GM19455 (cell line): ENCODE measurements around the gene GSX1.
"Not testable (repeated sequence)": the region's sequence is repeated elsewhere in the genome, so short reads cannot be mapped to it uniquely, and the experiment has no call there.

Source experiments
- ATAC-seq: cut with Tn5 transposase; IDR thresholded peaks from one replicate; pipeline ENCODE4 v1.9.1; 2021; ENCODE audit not compliant: unreplicated experiment

The GSX1 gene

DNA sequence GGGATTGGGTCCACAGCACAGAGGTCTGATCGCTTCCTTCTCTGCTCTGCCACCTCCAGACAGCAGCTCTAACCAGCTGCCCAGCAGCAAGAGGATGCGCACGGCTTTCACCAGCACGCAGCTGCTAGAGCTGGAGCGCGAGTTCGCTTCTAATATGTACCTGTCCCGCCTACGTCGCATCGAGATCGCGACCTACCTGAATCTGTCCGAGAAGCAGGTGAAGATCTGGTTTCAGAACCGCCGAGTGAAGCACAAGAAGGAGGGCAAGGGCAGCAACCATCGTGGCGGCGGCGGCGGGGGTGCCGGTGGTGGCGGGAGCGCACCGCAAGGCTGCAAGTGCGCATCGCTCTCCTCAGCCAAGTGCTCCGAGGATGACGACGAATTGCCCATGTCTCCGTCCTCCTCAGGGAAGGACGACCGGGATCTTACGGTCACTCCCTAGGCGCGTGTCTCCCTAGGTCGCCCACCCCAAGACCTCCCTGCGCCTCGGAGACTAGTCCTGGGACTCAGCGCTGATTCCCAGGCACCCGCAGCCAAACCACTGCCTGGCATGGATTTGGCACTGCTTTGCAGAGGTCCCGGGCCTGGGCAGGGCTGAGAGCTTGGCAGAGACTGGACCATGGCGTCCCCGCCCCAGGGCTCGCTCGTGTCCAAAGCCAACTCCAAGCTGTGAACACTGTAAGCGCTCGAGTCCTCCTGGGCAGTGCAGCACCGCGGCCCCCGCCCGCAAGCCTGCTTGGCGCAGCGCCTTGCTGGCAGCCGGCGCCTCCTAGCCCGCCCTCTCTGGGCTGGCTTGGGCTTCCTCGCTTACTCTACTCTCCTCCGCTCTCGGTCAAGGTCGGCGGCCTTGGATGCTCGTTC is 1.5 kb downstream of the GSX1 start:
- no peak for ATAC-seq

GRCh38 chr13:27794368-27794691 is 2.0 kb downstream of the GSX1 start:
- ATAC-seq = no peak

GRCh38 chr13:27794921-27795717 is 2.8 kb downstream of the GSX1 start:
- no peak for ATAC-seq

GRCh38 chr13:27795718-27796019 is 3.4 kb downstream of the GSX1 start:
- no peak for ATAC-seq

DNA sequence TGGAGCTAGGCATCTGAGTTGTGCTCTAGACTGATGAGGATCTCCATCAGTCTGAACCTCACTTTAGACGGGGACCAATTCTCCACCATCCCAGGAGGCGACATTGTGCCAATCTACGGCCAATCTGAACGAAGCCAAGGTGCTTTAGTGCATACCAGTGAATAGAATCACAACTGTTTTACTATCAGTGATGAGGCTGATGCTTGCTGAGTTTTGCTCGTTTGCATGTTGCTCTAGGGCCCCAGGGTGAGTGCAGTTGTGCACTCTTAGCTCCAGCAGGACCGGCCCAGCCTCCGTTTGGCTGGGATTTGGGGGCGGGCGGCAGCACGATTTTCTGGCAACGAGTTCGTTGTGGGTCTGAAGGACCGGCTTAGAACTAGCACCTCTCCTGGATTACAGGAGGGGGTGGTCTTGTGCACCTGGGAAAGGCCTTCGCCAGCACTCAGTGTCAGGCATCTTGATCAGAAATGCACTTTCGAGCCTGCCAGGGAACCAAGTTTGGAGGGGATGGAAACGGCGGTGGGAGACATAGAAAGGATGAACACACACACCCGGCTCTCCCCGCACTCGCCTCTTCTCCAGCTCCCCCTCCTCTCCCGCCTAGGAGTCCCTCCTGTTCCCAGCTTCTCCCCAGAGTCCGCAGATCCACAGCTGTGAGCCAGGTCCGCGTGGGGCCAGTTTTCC is 4.4 kb downstream of the GSX1 start:
- no peak for ATAC-seq

GRCh38 chr13:27797228-27797624 is 4.9 kb downstream of the GSX1 start:
- no peak for ATAC-seq

DNA sequence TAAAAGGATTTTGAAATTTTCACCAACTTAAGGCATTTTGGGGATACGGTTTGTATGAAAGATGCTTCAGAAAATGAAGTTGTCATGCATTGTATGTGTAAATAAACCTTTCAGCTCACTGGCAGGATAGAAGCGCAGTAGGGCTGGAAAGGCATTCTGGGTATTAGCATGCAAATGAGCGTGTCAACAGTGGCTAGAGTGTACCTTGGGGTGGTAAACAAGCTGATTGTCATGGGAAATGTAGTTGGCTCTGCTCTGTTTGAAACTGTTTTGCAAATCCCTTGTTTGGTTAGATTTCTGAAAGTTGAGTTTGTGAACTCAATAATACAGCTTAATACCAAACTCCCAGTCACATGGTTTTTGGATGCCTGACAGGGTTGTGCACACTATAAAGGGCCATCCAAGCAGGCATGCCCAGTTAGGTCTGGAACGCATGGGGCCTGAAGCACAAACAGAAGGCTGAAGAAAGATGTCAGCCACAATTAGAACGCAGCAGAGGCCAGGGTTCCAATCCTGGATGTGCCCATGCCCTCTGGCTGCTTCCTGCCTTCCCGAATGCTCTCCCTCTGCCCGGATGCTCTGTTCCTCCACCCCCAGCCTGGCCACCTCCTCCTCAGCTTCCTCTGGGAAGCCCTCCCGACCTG is 14.6 kb downstream of the GSX1 start:
- no peak for ATAC-seq

GRCh38 chr13:27808851-27809550 is 16.7 kb downstream of the GSX1 start:
- no peak for ATAC-seq

DNA sequence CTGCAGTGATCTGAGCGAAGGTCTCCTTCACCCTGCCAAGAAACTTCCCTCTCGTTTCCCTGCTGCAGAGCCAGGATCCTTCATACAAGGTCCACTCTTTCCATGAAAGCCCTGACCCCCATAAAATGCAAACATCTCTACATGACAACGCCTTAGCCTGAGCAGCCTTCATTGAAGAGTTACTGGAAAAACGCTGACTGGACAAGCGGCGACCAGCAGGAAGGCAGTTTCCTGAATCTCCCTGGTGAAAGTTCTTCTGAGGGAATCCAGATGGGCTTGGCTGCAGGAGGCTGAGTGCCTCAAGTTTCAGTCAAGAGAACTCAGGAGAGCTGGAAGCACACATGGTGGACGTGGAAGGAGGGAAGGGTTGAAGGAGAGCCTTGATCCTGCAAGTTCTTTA is 17.7 kb downstream of the GSX1 start:
- no peak for ATAC-seq

GRCh38 chr13:27810461-27810860 is 18.2 kb downstream of the GSX1 start:
- no peak for ATAC-seq

GRCh38 chr13:27813826-27814225 is 21.5 kb downstream of the GSX1 start:
- no peak for ATAC-seq

- not testable (repeated sequence) for ATAC-seq
These were observed 25.5 kb downstream of the GSX1 start for GRCh38 chr13:27817832-27818231.

- ATAC-seq = no peak
These were observed 28.5 kb downstream of the GSX1 start for GRCh38 chr13:27820524-27821482.

DNA sequence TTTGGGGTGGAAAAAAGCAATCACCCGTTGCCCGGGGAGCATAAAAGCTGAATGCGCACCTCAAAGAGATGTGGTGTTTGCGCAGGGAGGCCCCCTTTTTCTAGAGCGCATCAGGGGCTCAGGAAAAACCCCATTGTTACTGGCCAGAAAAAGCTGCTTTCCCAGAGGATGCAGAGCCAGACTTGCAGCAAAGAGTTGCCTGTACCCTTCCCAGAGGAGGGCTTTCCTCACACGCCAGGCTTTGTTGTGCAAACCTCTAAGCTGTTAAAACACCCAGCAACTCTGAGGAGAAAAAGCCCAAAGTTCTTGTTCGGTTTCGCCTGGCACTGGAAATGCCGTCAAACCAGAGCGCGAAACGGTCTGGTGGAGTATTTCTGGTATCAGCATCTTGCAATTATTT is 29.3 kb downstream of the GSX1 start:
- no peak for ATAC-seq

GRCh38 chr13:27822258-27822872 is 30.1 kb downstream of the GSX1 start:
- ATAC-seq = no peak

GRCh38 chr13:27822873-27823311 is 30.6 kb downstream of the GSX1 start:
- no peak for ATAC-seq

DNA sequence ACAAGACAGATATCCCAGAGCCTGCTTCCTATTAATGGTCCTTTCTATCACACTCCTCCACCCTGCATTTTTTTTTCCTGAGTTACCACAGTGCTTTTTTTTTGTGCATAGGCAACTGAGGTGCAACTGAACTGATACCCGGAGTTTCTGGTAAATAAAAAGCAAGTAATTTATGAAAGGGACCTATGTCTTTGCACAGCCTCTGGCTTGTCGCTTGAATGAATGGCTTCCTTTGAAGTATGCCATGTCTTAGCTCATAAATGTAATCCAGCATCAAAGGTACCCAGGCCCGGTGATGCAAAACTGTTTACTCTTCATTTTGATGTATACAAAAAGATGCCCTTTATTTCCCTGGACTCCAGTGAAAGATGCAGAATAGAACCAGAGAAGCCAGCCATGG is 31.8 kb downstream of the GSX1 start:
- ATAC-seq = no peak

DNA sequence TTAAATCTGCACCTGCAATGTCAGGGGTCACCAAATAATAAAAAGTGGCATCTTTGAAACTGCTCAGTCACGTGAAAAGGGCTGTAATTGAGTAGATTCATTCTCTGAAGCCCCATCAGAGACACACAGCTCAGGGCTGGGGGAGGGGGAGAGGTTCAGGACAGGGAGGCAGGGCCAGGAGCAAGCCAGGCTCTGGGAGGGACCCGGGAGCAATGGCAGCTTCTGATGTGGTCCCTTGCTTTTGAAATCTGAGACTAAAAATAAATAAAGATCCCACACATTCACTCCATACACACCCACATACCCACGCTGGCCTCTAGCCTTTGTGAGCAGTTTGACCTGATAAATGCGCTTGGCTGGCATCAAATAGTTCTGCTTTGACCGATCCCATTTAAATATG is 32.8 kb downstream of the GSX1 start:
- ATAC-seq = no peak
